ENCODE measurements around the gene TACC3.

- TF ChIP-seq YY1 (IDR thresholded peaks at IDR 0.05; ENCODE audit: low read depth): no peak
- no peak for TF ChIP-seq TAF1 (IDR thresholded peaks at IDR 0.05; ENCODE audit: low read depth)
These were observed 17.5 kb upstream of the TACC3 start for GRCh38 chr4:1703867-1704266.
